Measurements from ENCODE around the gene NCK2. TPM values are rescaled to one million over a fixed set of nuclear protein-coding genes. Genes with fewer than 3 reads are reported as not detected.
A peak's percentile ranks its signal among the peaks of the same experiment; 100 is the strongest.

The NCK2 gene
- total RNA-seq, 1 donor from 2014 or later, result 47.8 TPM

GRCh38 chr2:105868060-105868459 is 123.3 kb downstream of the NCK2 start:
- peak in 1 of 2 donors; percentile 8 for DNase-seq (ENCODE audit: low read depth in 2 of 2)

GRCh38 chr2:105869341-105869740 is 124.6 kb downstream of the NCK2 start:
- DNase-seq (ENCODE audit: low read depth in 2 of 2), result no peak

DNA sequence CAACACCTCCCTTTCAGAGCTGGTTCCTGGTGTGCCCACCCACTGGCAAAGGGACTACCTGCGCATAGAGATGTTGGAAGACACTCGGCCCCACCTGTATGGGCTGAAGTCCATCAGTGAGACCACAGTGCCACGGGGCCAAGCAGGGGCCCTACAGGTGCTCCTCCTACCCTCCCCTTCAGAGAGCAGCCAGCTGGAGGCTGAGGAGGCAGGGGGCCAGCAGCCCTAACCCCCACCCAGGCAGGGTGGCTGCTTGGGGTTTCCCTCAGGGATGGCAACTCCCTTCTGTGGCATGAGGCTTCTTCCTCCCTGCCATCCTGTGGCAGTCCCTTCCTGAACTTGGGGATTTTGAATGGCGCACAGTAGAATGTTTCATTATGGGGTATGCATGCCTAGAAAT is 125.3 kb downstream of the NCK2 start:
- no peak for DNase-seq (ENCODE audit: low read depth in 2 of 2)

- DNase-seq (ENCODE audit: low read depth in 2 of 2), result no peak
These were observed 126.1 kb downstream of the NCK2 start for GRCh38 chr2:105870858-105871257.

- no peak for DNase-seq (ENCODE audit: low read depth in 2 of 2)
These were observed 127.5 kb downstream of the NCK2 start for GRCh38 chr2:105872142-105872728.

- no peak for DNase-seq (ENCODE audit: low read depth in 2 of 2)
These were observed 128.1 kb downstream of the NCK2 start for GRCh38 chr2:105872830-105873229.

DNA sequence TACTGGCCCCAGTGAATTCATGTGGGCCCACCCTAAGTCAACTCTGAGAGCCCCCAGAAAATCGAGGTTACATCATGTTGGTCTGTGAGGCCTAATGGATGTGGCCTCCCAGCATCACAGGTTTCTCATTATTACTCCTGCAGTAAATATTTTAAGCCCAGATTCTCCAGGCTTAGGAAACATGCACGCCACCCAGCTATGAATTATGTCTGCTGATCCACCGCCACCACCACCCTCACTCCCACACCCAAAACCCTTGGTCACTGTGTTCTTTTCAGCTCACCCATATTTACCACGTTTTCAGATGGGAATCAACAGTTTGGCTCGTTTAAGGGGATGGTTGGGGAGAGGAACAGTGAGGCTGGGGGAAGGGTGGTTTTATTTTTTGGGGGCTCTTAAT is 128.6 kb downstream of the NCK2 start:
- DNase-seq (ENCODE audit: low read depth in 2 of 2), result no peak

DNA sequence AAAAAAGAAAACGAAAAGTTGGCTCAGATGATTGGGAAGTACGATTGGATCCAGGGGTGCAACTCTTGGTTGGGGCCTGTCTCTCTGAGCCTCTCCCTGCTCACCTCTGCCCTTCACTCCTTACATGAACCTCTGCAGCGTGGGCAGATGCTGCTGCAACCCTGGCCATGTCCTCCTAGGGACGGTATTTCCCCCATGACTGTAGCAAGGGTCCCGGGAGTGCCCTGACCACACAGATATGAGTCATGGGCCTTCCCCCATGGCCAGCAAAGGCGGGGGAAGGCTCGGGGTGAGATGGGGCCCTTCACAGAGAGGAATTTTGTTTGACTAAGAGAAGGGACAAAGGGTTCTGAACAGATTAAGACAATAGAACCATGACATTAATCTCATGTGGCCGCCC is 129.0 kb downstream of the NCK2 start:
- DNase-seq (ENCODE audit: low read depth in 2 of 2), result peak in 1 of 2 donors; percentile 59

DNA sequence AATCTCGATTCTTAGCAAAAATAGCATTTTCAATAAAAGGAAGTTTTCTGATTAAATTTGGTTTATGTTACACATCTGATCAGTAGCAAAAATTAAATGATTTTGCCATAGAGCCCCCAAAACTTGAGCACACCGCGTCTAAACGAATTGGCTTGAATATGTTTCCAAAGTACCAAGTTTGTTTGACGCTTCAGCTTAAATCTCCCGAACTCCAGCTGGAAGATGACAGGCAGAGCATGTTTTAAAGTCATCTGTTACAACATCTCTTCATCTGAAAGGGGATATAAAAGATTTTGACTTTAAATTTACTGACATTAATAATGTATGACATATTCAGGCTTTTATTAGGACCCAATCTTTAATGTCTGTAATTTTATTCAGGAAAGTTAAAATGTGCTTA is 129.8 kb downstream of the NCK2 start:
- DNase-seq (ENCODE audit: low read depth in 2 of 2), result no peak

GRCh38 chr2:105875241-105875640 is 130.5 kb downstream of the NCK2 start:
- no peak for DNase-seq (ENCODE audit: low read depth in 2 of 2)

DNA sequence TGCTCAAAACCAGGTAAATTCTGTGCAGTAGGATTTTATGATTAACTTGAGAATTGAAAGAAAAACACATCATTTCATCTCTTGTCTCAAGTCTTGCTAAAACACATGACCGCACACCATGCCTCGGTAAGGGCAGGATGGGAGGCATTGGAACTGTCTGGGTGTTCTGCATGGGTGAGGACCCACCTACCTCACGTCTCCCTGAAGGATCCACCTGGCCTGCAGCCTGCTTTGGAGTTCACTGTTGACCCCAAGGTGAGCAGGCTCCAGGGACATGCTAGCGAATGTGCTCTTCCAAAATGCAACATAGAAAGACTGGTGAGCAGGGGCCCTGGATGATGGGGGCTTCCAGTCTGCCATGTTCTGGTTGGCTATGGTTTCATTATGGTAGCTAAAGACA is 131.5 kb downstream of the NCK2 start:
- no peak for DNase-seq (ENCODE audit: low read depth in 2 of 2)

- DNase-seq (ENCODE audit: low read depth in 2 of 2), result no peak
These were observed 133.2 kb downstream of the NCK2 start for GRCh38 chr2:105877945-105878344.

DNA sequence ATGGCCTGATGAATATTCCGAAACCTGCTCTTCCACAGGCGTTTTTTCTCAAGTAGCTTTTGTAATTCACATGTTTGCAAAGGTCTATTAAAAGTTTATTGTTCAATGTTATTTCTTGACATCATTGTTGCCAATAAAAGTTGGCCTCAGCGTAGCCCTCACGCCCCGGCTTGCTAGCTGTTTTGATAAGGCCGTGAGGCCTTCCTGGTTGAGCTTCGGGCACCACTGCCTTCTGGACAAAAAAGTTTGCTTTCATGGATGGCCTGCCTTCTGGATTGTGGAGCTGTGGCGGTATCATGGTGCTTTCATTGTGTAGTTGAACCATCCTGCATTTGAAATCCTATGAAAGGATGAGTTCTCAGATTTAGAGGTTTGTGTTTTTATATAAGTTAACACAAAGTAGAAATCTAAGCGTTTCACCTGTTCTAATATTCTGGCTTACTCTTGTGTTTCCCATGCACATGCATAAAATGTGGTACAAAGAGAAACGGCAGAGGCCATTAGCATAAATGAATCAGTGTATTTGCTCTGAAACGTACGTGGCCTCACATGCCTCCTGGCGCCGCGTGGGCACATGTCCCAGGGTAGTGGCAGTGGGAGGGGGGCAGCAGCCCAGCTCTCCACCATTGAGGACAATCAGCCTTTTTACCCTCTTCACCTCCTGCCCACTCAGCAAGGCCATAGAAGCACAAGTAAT is 134.5 kb downstream of the NCK2 start:
- peak in 1 of 2 donors; percentile 29 for DNase-seq (ENCODE audit: low read depth in 2 of 2)

DNA sequence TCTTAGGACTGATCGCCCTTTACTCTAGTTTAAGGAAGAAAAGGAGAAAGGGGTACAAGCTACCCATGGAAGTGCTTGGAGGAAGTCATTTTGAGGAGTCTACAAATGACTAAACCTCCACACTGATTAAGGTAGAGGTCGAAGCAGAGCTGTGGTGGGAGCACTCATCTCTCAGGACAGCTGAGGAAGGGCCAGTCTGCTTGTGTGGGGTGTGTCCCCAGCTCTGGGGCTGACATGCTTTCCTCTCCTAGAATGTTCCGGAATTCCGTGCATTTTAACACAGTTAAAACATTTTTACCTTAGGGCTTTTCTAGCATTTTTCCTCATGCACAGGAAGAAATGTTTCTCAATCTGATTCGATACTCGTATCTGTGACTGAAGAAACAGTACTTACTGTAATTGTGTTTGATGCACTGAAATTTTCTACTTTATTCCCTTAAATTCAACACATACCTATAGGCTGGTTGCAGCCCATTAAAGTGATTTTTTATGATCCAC is 135.1 kb downstream of the NCK2 start:
- DNase-seq (ENCODE audit: low read depth in 2 of 2), result no peak

GRCh38 chr2:105880637-105881036 is 135.9 kb downstream of the NCK2 start:
- no peak for DNase-seq (ENCODE audit: low read depth in 2 of 2)

- DNase-seq (ENCODE audit: low read depth in 2 of 2), result no peak
These were observed 136.8 kb downstream of the NCK2 start for GRCh38 chr2:105881286-105882136.

- no peak for DNase-seq (ENCODE audit: low read depth in 2 of 2)
These were observed 137.6 kb downstream of the NCK2 start for GRCh38 chr2:105882341-105882740.

DNA sequence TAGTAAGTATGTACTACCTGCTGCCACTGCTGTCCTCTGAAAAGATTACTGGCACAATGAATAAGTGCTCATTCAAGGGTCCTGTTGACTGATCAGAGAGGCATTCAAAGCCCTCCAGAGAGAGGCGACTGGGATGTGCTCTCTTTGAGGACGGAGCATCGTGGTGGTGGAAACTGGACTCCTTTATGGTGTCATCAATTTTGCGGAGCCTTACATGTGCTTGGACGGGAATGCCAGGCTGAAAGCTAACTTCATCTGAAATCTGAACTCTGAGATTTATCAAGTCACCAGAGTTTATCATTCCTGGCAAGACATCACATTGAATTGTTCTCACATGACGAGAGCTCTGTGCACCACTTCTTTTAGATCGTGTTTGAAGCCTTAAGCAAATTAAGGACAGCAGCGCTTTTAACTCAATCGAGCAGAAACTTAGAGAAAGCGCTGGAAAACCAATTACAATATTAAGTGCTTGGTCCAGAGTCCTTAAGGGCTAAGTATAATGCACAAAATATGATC is 138.3 kb downstream of the NCK2 start:
- DNase-seq (ENCODE audit: low read depth in 2 of 2), result no peak

DNA sequence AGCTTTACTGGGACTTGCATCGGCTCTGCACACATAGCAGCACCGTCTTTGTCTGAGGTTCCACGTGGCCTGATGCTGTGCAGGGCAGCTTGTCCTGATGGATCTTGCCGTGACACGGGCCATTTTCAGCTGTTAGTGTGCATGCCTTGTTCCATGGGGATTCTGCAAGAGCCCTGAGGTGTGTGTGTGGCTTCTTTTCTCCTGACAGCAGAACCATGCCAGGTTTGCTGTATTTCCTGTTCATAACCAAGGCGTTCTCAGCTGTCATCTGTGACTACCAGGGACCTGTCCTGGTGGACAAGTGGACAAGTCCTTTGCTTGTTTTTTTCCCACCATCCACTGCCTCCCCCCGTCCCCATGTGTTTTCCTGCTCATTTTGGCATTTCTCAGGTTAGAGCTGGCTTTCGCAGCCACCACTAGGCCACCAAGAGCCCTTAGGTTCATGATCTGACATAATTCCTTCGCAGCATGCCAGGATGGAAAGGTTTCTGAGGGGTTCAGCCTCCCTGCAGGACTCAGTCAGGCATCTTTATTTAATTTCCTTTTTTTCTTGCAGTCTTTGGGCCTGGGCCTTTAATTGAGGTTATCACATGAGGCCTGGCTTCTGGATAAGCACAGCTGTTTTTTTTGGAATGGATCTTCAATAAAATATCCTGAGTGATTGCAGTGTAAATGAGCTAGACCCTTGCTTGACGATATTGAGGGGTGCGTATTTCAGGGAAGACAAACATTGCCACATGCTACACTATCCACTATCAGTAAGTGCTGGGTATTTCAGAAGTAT is 139.4 kb downstream of the NCK2 start:
- DNase-seq (ENCODE audit: low read depth in 2 of 2), result no peak

DNA sequence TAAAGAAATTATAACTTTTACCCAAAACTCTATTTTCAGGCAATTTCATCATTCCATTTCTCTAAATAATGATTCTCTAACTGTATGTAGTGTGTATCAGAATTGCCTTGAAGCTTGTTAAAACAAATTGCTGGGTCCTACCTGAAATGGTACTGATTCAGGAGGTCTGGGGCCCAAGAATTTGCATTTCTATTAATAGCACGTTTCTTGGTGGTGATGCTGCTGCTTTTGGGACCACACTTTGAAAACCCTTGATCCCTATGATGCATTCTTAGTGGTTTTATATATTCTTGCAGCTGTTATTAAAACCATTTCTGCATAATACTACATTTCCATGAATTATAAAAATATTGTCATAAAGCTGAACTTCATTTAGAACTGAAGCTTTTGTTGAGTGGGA is 140.7 kb downstream of the NCK2 start:
- DNase-seq (ENCODE audit: low read depth in 2 of 2), result no peak

DNA sequence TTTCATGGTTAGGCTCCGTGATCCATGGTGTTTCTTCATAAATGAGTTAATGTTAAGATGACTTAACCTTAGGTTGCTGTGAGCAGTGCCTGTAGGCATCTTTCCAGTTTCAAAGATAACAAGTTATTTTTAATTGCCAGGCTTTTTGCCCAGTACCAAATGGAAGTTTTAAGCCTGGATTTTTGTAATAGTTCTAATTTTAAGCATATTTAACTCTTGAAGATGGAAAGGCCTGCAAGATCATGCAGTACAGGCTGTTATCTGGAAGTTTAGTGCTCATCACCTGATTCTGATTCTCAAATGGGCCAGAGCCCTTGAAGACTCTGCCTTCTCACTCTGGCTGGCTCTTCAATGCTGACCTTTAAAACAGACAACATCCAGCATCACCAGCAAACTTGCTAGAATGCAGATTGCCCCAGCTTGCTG is 141.3 kb downstream of the NCK2 start:
- no peak for DNase-seq (ENCODE audit: low read depth in 2 of 2)
